ENCODE results near the gene CNTN1.

Gene CNTN1

DNA sequence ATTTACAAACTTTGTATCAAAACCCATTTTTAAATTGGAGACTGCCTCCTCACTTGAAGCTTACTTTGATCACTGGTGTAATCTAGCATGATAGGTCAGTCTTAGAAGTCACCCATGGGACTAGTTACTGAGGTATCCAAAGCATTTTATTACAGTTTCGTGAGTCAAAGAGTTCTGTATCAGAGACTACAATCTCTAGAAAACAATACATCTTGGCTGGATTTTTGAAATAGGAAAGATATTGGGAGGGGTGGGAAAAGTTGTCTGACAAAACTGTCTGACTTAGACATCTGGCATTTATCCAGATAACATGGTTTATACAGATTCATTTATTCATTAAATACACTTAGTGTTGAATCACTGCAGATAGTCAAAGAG, 322.4 kb downstream of the CNTN1 start:
- TF ChIP-seq, protein P1, sequence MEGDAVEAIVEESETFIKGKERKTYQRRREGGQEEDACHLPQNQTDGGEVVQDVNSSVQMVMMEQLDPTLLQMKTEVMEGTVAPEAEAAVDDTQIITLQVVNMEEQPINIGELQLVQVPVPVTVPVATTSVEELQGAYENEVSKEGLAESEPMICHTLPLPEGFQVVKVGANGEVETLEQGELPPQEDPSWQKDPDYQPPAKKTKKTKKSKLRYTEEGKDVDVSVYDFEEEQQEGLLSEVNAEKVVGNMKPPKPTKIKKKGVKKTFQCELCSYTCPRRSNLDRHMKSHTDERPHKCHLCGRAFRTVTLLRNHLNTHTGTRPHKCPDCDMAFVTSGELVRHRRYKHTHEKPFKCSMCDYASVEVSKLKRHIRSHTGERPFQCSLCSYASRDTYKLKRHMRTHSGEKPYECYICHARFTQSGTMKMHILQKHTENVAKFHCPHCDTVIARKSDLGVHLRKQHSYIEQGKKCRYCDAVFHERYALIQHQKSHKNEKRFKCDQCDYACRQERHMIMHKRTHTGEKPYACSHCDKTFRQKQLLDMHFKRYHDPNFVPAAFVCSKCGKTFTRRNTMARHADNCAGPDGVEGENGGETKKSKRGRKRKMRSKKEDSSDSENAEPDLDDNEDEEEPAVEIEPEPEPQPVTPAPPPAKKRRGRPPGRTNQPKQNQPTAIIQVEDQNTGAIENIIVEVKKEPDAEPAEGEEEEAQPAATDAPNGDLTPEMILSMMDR (IDR thresholded peaks at IDR 0.05; ENCODE audit: low read depth, low read length), result no peak
- H3K27me3 ChIP-seq, result no peaks in the 10 kb centered on the region
- no peaks in the 10 kb centered on the region for H3K4me1 ChIP-seq
- H3K36me3 ChIP-seq, result no peaks in the 10 kb centered on the region
- H3K9me3 ChIP-seq, result no peaks in the 10 kb centered on the region; the same call in 1 of the 2 replicates
- no peak for DNase-seq
- no peak overlapping the region for H3K4me3 ChIP-seq (ENCODE audit: low read depth, low read length)

DNA sequence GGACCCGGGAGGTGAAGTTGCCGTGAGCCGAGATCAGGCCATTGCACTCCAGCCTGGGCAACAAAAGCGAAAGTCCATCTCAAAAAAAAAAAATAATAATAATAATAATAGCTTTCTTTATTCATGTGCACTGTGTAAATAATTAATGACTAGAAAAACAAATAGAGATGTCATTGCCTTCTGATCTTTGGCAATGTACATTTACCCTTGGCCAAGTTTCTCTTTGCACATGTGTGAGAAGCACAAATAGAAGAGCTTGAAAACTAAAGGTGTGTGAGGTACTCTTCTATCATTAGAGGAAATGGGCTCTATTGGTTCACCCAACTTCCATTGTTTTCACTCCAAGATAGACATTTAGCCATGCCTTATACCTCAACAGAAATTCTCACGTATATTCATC, 325.8 kb downstream of the CNTN1 start:
- no peaks in the 10 kb centered on the region for H3K9me3 ChIP-seq
- no peaks in the 10 kb centered on the region for H3K27me3 ChIP-seq
- DNase-seq, result no peak
- TF ChIP-seq, protein P1 (IDR thresholded peaks at IDR 0.05; ENCODE audit: low read depth, low read length), result no peak
- H3K36me3 ChIP-seq, result no peaks in the 10 kb centered on the region; the same call in 1 of the 2 replicates
- H3K4me1 ChIP-seq, result no peaks in the 10 kb centered on the region
- H3K4me3 ChIP-seq (ENCODE audit: low read depth, low read length), result no peak overlapping the region

DNA sequence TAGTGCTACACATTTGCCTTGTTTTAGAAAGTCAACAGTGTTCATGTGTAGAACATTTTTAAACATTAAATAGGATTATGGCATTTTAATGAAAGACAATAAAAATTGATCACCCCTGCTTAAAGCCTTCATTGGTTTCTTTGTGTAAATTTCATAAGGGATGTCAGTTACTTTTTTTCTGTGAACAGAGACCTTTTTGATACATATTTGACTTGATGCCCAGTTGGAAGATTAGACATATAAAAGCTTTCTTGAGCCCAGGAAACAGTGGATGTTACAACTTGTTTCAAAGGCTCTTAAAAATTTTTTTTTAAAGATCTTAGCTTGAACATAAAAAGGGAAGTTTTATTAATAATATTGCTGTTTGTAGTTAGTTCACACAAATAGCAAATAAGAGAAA, 327.2 kb downstream of the CNTN1 start:
- Histone ChIP-seq H3K4me1 (no peaks in the 10 kb centered on the region), H3K4me3 (ENCODE audit: low read depth, low read length) (no peak overlapping the region), H3K36me3 (no peaks in the 10 kb centered on the region; the same call in 1 of the 2 replicates), H3K9me3 (no peaks in the 10 kb centered on the region), H3K27me3 (no peaks in the 10 kb centered on the region)
- TF ChIP-seq, protein P1 (IDR thresholded peaks at IDR 0.05; ENCODE audit: low read depth, low read length), result no peak
- DNase-seq, result no peak

DNA sequence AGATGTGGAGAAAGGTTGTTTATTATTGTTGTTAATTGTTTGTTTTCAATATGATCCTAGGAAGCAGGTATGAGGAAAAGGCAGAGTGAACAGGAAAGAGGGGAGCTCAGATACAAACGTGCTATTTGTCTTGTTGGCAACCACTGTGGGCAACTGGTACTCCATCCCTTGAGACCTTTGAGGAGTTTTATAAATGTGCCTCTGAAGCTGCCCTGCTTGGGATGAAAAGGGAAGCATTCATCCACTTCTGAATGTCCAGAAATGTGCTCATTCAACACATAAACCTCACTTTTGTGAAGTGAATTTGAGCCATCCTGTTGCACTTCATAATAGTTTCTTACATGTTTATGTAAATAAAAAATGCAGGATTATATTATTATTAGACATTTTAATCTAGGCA, 331.6 kb downstream of the CNTN1 start:
- H3K4me3 ChIP-seq (ENCODE audit: low read depth, low read length), result no peak overlapping the region
- DNase-seq, result no peak
- H3K36me3 ChIP-seq, result no peaks in the 10 kb centered on the region; the same call in 1 of the 2 replicates
- H3K9me3 ChIP-seq, result no peaks in the 10 kb centered on the region
- H3K4me1 ChIP-seq, result no peaks in the 10 kb centered on the region
- H3K27me3 ChIP-seq, result no peaks in the 10 kb centered on the region
- TF ChIP-seq, protein P1 (IDR thresholded peaks at IDR 0.05; ENCODE audit: low read depth, low read length), result no peak

DNA sequence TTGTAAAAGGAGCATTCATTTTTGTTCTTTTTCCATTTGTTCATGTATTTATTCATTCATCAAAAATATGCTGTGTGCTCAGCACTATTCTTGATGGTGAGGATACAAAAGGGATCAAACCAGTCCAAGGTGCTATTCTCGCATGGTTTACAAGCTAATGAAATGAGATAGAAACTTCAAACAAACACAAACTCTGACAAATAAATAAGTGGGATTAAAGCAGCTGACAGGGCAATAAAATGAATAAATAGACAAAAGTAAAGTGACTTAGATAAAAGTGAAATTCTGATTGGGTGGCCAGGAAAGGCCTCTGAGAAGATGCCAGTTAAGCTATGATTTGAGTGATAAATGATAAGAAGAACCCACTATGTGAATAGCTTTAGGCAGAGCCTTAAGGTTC, 333.9 kb downstream of the CNTN1 start:
- no peaks in the 10 kb centered on the region for H3K4me1 ChIP-seq
- no peaks in the 10 kb centered on the region; the same call in 1 of the 2 replicates for H3K36me3 ChIP-seq
- no peak overlapping the region for H3K4me3 ChIP-seq (ENCODE audit: low read depth, low read length)
- H3K9me3 ChIP-seq, result no peaks in the 10 kb centered on the region
- H3K27me3 ChIP-seq, result no peaks in the 10 kb centered on the region
- TF ChIP-seq, protein P1 (IDR thresholded peaks at IDR 0.05; ENCODE audit: low read depth, low read length), result no peak
- DNase-seq, result no peak

DNA sequence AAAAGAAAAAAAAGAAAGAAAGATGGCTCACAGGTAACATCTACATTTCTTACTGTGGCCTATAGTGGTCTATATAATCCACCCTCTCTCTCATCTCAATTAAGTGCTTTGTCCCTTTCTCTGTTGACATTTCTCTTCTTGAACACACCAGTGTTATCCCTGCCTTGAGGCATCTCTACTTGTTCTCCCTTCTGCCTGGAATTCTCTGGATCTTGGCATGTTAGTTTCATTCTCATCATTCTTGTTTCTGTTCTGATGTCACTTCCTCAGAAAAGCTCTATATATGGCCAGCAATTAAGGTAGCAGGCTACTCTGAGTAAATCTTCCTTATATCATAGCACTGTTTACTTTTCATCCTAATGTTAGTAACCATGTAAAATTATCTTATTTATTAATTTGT, 340.1 kb downstream of the CNTN1 start:
- no peak for DNase-seq
- TF ChIP-seq, protein P1 (IDR thresholded peaks at IDR 0.05; ENCODE audit: low read depth, low read length), result no peak
- no peak overlapping the region for H3K4me3 ChIP-seq (ENCODE audit: low read depth, low read length)
- H3K4me1 ChIP-seq, result no peaks in the 10 kb centered on the region
- H3K27me3 ChIP-seq, result no peaks in the 10 kb centered on the region
- H3K36me3 ChIP-seq, result no peaks in the 10 kb centered on the region
- no peaks in the 10 kb centered on the region for H3K9me3 ChIP-seq
